ENCODE results near the gene TMEM132D.

Gene TMEM132D

DNA sequence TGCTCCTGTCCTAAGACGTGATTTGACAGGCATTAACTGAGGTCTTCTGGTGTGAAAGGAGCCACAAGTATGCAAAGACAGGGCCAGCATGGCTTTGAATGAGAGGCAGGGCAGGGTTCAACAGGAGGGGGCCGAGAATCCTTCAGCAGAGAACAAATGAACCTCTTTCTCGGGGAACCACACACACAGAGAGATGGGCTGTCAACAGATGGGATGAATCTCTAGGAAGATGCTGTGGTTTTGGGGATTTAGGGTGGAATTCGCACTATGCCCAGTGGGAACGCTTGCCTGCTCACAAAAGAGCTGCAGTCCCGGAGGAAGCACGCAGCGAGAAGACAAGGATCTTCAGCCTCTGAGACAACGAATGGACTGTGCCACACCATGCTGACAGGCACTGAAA, 537.2 kb downstream of the TMEM132D start (continued):
- no peak for TF ChIP-seq ZNF266 (tag by site-specific recombination; IDR thresholded peaks at IDR 0.05; ENCODE audit: low read depth)
- TF ChIP-seq, protein P1, sequence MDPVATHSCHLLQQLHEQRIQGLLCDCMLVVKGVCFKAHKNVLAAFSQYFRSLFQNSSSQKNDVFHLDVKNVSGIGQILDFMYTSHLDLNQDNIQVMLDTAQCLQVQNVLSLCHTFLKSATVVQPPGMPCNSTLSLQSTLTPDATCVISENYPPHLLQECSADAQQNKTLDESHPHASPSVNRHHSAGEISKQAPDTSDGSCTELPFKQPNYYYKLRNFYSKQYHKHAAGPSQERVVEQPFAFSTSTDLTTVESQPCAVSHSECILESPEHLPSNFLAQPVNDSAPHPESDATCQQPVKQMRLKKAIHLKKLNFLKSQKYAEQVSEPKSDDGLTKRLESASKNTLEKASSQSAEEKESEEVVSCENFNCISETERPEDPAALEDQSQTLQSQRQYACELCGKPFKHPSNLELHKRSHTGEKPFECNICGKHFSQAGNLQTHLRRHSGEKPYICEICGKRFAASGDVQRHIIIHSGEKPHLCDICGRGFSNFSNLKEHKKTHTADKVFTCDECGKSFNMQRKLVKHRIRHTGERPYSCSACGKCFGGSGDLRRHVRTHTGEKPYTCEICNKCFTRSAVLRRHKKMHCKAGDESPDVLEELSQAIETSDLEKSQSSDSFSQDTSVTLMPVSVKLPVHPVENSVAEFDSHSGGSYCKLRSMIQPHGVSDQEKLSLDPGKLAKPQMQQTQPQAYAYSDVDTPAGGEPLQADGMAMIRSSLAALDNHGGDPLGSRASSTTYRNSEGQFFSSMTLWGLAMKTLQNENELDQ (tag by site-specific recombination; IDR thresholded peaks at IDR 0.05; ENCODE audit: low read depth), result no peak
- no peak for TF ChIP-seq KLF9 (tag by site-specific recombination; IDR thresholded peaks at IDR 0.05; ENCODE audit: low read depth)
- no peak for TF ChIP-seq YY2 (tag by site-specific recombination; IDR thresholded peaks at IDR 0.05)
- TF ChIP-seq, protein P2, sequence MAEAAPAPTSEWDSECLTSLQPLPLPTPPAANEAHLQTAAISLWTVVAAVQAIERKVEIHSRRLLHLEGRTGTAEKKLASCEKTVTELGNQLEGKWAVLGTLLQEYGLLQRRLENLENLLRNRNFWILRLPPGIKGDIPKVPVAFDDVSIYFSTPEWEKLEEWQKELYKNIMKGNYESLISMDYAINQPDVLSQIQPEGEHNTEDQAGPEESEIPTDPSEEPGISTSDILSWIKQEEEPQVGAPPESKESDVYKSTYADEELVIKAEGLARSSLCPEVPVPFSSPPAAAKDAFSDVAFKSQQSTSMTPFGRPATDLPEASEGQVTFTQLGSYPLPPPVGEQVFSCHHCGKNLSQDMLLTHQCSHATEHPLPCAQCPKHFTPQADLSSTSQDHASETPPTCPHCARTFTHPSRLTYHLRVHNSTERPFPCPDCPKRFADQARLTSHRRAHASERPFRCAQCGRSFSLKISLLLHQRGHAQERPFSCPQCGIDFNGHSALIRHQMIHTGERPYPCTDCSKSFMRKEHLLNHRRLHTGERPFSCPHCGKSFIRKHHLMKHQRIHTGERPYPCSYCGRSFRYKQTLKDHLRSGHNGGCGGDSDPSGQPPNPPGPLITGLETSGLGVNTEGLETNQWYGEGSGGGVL (tag by site-specific recombination; IDR thresholded peaks at IDR 0.05), result no peak

DNA sequence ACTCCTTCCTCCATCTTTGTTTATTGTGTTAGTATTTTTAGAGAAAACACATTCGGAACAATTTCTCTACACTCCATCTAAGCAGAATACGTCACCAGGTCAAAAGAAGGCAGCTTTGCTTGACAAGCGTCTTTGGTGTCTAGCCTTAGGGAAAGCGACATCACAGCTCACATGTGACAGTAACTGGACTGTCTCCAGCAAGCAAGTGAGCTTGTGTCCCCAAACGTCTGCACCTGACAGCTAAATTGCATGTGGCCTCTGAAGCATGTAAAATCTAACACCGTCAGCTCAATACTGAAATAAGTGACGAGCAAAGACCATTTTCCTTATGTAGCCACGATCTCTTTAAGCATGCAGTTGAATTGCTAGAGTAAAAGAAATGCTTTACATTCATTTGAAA, 540.8 kb downstream of the TMEM132D start:
- no peaks in the 10 kb centered on the region for H3K9me3 ChIP-seq (ENCODE audit: control insufficient read depth, insufficient read depth, low read depth, low read length)
- no peak overlapping the region for H3K27ac ChIP-seq (ENCODE audit: extremely low read depth, low read depth, low read length)
- CTCF ChIA-PET, result no interaction called here
- H3K36me3 ChIP-seq (ENCODE audit: control insufficient read depth in 2 of 2, insufficient read depth in 1 of 2, low read length in 2 of 2), result no peaks in the 10 kb centered on the region
- H3K4me1 ChIP-seq (ENCODE audit: control insufficient read depth, insufficient read depth, low read length), result no peaks in the 10 kb centered on the region
- POLR2A ChIA-PET, result no interaction called here
- H3K4me3 ChIP-seq (ENCODE audit: low read depth, low read length), result no peak overlapping the region
- TF ChIP-seq, protein P3, sequence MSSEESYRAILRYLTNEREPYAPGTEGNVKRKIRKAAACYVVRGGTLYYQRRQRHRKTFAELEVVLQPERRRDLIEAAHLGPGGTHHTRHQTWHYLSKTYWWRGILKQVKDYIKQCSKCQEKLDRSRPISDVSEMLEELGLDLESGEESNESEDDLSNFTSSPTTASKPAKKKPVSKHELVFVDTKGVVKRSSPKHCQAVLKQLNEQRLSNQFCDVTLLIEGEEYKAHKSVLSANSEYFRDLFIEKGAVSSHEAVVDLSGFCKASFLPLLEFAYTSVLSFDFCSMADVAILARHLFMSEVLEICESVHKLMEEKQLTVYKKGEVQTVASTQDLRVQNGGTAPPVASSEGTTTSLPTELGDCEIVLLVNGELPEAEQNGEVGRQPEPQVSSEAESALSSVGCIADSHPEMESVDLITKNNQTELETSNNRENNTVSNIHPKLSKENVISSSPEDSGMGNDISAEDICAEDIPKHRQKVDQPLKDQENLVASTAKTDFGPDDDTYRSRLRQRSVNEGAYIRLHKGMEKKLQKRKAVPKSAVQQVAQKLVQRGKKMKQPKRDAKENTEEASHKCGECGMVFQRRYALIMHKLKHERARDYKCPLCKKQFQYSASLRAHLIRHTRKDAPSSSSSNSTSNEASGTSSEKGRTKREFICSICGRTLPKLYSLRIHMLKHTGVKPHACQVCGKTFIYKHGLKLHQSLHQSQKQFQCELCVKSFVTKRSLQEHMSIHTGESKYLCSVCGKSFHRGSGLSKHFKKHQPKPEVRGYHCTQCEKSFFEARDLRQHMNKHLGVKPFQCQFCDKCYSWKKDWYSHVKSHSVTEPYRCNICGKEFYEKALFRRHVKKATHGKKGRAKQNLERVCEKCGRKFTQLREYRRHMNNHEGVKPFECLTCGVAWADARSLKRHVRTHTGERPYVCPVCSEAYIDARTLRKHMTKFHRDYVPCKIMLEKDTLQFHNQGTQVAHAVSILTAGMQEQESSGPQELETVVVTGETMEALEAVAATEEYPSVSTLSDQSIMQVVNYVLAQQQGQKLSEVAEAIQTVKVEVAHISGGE (tag by site-specific recombination; conservative IDR thresholded peaks at IDR 0.05; ENCODE audit: low read depth), result no peak
- no peak for TF ChIP-seq ZXDB (tag by site-specific recombination; IDR thresholded peaks at IDR 0.05)
- TF ChIP-seq, protein P4, sequence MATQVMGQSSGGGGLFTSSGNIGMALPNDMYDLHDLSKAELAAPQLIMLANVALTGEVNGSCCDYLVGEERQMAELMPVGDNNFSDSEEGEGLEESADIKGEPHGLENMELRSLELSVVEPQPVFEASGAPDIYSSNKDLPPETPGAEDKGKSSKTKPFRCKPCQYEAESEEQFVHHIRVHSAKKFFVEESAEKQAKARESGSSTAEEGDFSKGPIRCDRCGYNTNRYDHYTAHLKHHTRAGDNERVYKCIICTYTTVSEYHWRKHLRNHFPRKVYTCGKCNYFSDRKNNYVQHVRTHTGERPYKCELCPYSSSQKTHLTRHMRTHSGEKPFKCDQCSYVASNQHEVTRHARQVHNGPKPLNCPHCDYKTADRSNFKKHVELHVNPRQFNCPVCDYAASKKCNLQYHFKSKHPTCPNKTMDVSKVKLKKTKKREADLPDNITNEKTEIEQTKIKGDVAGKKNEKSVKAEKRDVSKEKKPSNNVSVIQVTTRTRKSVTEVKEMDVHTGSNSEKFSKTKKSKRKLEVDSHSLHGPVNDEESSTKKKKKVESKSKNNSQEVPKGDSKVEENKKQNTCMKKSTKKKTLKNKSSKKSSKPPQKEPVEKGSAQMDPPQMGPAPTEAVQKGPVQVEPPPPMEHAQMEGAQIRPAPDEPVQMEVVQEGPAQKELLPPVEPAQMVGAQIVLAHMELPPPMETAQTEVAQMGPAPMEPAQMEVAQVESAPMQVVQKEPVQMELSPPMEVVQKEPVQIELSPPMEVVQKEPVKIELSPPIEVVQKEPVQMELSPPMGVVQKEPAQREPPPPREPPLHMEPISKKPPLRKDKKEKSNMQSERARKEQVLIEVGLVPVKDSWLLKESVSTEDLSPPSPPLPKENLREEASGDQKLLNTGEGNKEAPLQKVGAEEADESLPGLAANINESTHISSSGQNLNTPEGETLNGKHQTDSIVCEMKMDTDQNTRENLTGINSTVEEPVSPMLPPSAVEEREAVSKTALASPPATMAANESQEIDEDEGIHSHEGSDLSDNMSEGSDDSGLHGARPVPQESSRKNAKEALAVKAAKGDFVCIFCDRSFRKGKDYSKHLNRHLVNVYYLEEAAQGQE (tag by site-specific recombination; IDR thresholded peaks at IDR 0.05), result no peak
- TF ChIP-seq ZNF394 (tag by site-specific recombination; IDR thresholded peaks at IDR 0.05; ENCODE audit: borderline replicate concordance), result no peak
- TF ChIP-seq ZNF571 (tag by site-specific recombination; IDR thresholded peaks at IDR 0.05), result no peak
- no peak for TF ChIP-seq ZNF112 (tag by site-specific recombination; IDR thresholded peaks at IDR 0.05)
- TF ChIP-seq, protein P5, sequence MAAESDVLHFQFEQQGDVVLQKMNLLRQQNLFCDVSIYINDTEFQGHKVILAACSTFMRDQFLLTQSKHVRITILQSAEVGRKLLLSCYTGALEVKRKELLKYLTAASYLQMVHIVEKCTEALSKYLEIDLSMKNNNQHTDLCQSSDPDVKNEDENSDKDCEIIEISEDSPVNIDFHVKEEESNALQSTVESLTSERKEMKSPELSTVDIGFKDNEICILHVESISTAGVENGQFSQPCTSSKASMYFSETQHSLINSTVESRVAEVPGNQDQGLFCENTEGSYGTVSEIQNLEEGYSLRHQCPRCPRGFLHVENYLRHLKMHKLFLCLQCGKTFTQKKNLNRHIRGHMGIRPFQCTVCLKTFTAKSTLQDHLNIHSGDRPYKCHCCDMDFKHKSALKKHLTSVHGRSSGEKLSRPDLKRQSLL (tag by site-specific recombination; IDR thresholded peaks at IDR 0.05), result no peak
- no peak for TF ChIP-seq KLF1 (tag by site-specific recombination; IDR thresholded peaks at IDR 0.05)
- TF ChIP-seq ZNF610 (tag by site-specific recombination; IDR thresholded peaks at IDR 0.05; ENCODE audit: borderline replicate concordance), result no peak
- TF ChIP-seq, protein P6, sequence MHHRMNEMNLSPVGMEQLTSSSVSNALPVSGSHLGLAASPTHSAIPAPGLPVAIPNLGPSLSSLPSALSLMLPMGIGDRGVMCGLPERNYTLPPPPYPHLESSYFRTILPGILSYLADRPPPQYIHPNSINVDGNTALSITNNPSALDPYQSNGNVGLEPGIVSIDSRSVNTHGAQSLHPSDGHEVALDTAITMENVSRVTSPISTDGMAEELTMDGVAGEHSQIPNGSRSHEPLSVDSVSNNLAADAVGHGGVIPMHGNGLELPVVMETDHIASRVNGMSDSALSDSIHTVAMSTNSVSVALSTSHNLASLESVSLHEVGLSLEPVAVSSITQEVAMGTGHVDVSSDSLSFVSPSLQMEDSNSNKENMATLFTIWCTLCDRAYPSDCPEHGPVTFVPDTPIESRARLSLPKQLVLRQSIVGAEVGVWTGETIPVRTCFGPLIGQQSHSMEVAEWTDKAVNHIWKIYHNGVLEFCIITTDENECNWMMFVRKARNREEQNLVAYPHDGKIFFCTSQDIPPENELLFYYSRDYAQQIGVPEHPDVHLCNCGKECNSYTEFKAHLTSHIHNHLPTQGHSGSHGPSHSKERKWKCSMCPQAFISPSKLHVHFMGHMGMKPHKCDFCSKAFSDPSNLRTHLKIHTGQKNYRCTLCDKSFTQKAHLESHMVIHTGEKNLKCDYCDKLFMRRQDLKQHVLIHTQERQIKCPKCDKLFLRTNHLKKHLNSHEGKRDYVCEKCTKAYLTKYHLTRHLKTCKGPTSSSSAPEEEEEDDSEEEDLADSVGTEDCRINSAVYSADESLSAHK (tag by site-specific recombination; IDR thresholded peaks at IDR 0.05), result no peak
- TF ChIP-seq ZNF596 (tag by site-specific recombination; IDR thresholded peaks at IDR 0.05), result no peak
- TF ChIP-seq ZNF521 (tag by site-specific recombination; IDR thresholded peaks at IDR 0.05), result no peak
- TF ChIP-seq ZNF426 (tag by site-specific recombination; IDR thresholded peaks at IDR 0.05), result no peak

Data from HEK293 (cell line).